ENCODE measurements around the gene FREM3.
"Not testable (repeated sequence)": the region's sequence is repeated elsewhere in the genome, so short reads cannot be mapped to it uniquely, and the experiment has no call there.

The FREM3 gene

DNA sequence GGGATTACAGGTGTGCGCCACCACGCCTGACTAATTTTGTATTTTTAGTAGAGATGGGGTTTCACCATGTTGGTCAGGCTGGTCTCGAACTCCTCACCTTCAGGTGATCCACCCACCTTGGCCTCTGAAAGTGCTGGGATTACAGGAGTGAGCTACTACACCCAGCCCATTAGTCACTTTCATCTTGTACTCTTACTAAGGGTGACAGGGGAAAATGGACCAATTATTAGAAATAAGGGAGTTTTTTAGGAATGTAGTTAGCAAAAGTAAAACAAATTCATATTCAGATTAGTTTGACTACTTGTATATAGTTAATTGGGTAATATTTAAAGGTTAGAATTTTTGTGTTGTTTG, 160.8 kb downstream of the FREM3 start:
- Histone ChIP-seq H3K9ac (ENCODE audit: low read length in 2 of 2) (no peak overlapping the region), H3K4me3 (ENCODE audit: low read length in 2 of 2) (no peak overlapping the region), H3K27ac (ENCODE audit: low read length) (no peak overlapping the region), H3K4me1 (ENCODE audit: control insufficient read depth, insufficient read depth, low read length) (no peaks in the 10 kb centered on the region), H3K9me3 (ENCODE audit: control insufficient read depth in 2 of 2, low read length in 2 of 2) (no peaks in the 10 kb centered on the region), H3K27me3 (ENCODE audit: control insufficient read depth in 1 of 2, insufficient read depth in 2 of 2, low read length in 2 of 2) (no peaks in the 10 kb centered on the region), H3K36me3 (ENCODE audit: control insufficient read depth in 2 of 2, insufficient read depth in 2 of 2, low read length in 2 of 2) (peaks cover 44 to 70% of the 10 kb centered on the region in 2 donors)

DNA sequence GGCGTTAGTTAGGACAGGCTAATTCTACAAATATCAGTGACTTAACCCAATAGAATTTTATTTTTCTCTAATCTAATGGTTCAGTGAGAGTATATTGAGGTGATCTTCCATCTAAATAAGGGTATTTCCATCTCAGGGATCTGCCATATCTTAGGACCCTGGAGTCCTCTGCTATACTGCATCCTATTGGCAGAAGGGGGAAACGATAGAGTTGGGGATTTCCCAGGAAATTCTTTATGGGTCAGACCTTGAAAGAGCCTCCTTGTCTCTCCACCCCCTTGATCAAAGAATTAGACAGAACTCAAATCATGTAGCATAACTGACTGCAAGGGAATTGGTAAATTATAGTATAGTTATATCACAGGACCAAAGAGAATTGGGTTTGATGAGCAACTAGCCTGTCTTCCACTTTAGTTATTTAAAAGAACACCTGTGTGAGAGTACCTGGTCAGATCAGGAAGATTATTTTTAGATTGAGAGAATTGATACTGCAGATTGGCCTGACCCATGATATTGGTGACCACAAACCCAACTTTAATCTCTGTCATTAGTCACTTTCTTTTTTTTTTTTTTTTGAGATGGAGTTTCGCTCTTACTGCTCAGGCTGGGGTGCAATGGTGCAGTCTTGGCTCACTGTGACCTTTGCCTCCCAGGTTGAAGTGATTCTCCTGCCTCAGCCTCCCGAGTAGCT, 161.4 kb downstream of the FREM3 start:
- Histone ChIP-seq H3K9me3 (ENCODE audit: control insufficient read depth in 2 of 2, low read length in 2 of 2) (no peaks in the 10 kb centered on the region), H3K4me1 (ENCODE audit: control insufficient read depth, insufficient read depth, low read length) (no peaks in the 10 kb centered on the region), H3K36me3 (ENCODE audit: control insufficient read depth in 2 of 2, insufficient read depth in 2 of 2, low read length in 2 of 2) (peaks cover 40 to 71% of the 10 kb centered on the region in 2 donors)

DNA sequence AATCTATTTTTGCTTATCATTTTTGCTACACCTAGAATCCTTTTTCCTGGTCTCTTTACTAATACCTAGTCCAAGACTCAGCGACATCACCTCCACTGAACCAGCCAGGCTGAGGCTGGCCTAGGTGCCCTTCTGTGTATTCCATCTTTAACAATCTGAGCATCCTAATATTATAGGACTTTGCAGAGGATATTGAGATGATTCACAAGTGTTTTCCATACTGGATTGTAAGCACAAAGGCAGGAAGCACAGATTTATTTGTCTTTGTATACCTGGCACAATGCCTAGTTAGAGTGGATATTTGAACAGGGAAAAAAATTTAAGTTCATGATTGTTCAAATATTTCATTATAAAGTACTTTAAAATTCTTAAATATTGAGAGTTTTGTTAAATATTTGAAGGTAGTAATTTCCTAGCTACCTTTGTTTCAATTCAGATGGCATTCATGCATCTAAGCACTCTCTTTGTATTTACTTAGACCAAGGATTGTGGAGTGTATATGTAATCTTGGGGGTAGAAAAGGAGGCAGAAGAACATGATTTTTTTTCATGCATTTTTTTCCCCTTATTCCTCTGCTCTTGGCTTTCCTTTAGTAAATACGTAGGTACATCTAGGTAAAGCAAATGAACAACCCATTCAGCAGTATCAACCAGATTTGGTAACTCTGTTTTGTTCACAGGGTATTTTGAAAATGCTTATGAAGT, 168.5 kb downstream of the FREM3 start:
- H3K36me3 ChIP-seq (ENCODE audit: control insufficient read depth in 2 of 2, insufficient read depth in 2 of 2, low read length in 2 of 2) = peaks cover 38 to 58% of the 10 kb centered on the region in 2 donors
- H3K9me3 ChIP-seq (ENCODE audit: control insufficient read depth in 2 of 2, low read length in 2 of 2) = no peaks in the 10 kb centered on the region
- H3K4me1 ChIP-seq (ENCODE audit: control insufficient read depth, insufficient read depth, low read length) = no peaks in the 10 kb centered on the region
- H3K4me3 ChIP-seq (ENCODE audit: low read length in 2 of 2) = no peak overlapping the region
- H3K27ac ChIP-seq (ENCODE audit: low read length) = no peak overlapping the region
- H3K27me3 ChIP-seq (ENCODE audit: control insufficient read depth in 1 of 2, insufficient read depth in 2 of 2, low read length in 2 of 2) = no peaks in the 10 kb centered on the region
- H3K9ac ChIP-seq (ENCODE audit: low read length in 2 of 2) = no peak overlapping the region

More for the DNA sequence above, 161.4 kb downstream of the FREM3 start:
- Histone ChIP-seq H3K4me3 (ENCODE audit: low read length in 2 of 2) (no peak overlapping the region), H3K9ac (ENCODE audit: low read length in 2 of 2) (no peak overlapping the region), H3K27me3 (ENCODE audit: control insufficient read depth in 1 of 2, insufficient read depth in 2 of 2, low read length in 2 of 2) (no peaks in the 10 kb centered on the region), H3K27ac (ENCODE audit: low read length) (no peak overlapping the region)

DNA sequence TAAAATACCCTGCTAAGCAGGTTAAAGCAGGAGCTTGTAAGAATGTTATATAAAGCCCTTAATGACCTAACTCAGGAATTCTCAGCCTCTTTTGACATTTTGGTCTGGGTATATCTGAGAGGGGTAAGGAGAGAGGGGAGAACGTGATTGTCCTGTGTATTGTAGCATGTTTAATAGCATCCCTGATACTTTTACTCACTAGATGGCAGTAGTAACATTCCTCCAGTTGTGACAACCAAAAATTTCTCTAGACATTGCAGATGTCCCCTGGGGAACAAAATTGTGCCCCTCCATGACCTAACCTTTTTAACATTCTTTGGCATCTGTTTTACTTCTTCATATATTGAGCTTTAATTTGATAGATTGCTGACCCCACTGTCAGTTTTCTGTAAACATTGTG, 169.1 kb downstream of the FREM3 start:
- Histone ChIP-seq H3K4me1 (ENCODE audit: control insufficient read depth, insufficient read depth, low read length) (no peaks in the 10 kb centered on the region), H3K27ac (ENCODE audit: low read length) (no peak overlapping the region), H3K9me3 (ENCODE audit: control insufficient read depth in 2 of 2, low read length in 2 of 2) (no peaks in the 10 kb centered on the region), H3K27me3 (ENCODE audit: control insufficient read depth in 1 of 2, insufficient read depth in 2 of 2, low read length in 2 of 2) (no peaks in the 10 kb centered on the region), H3K4me3 (ENCODE audit: low read length in 2 of 2) (no peak overlapping the region), H3K36me3 (ENCODE audit: control insufficient read depth in 2 of 2, insufficient read depth in 2 of 2, low read length in 2 of 2) (peaks cover 32 to 57% of the 10 kb centered on the region in 2 donors), H3K9ac (ENCODE audit: low read length in 2 of 2) (no peak overlapping the region)

DNA sequence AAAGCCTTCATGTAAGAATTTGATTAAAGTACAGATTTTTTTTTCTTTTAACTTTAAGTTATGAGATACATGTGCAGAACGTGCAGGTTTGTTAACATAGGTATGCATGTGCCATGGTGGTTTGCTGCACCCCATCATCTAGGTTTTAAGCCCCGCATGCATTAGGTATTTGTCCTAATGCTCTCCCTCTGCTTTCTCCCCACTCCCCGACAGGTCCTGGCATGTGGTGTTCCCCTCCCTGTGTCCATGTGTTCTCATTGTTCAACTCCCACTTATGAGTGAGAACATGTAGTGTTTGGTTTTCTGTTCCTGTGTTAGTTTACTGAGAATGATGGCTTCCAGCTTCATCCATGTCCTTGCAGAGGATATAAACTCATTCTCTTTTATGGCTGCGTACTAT, 172.4 kb downstream of the FREM3 start:
- not testable (repeated sequence) for H3K9ac ChIP-seq (ENCODE audit: low read length in 2 of 2); H3K4me3 ChIP-seq (ENCODE audit: low read length in 2 of 2); H3K4me1 ChIP-seq (ENCODE audit: control insufficient read depth, insufficient read depth, low read length); H3K27ac ChIP-seq (ENCODE audit: low read length); H3K9me3 ChIP-seq (ENCODE audit: control insufficient read depth in 2 of 2, low read length in 2 of 2); H3K27me3 ChIP-seq (ENCODE audit: control insufficient read depth in 1 of 2, insufficient read depth in 2 of 2, low read length in 2 of 2)
- H3K36me3 ChIP-seq (ENCODE audit: control insufficient read depth in 2 of 2, insufficient read depth in 2 of 2, low read length in 2 of 2) = peaks cover 18 to 47% of the 10 kb centered on the region in 2 donors
